IMR-90 (cell line): ENCODE results near the gene LSG1. TPM values are rescaled to one million over a fixed set of nuclear protein-coding genes. Genes with fewer than 3 reads are reported as not detected.

Source experiments
- ATAC-seq: fragments of 200-7000 bp; cut with Tn5 transposase; 2 replicates; pipeline ENCODE4 v1.9.1; 2020; ENCODE audit warnings: low read depth, mild to moderate bottlenecking, moderate library complexity
- BruUV-seq: library from RNA; stranded (reverse); fragments of 400-500 nt; replicated peaks from 2 replicates; lab custom pipeline; 2021; lab: Mats Ljungman, UMichigan
- CTCF ChIA-PET: fragments of 300-600 bp; formaldehyde crosslinking; extraction: SDS; loops from one replicate; lab custom pipeline; 2021; ENCODE audit warnings: antibody characterized with exemption; lab: Yijun Ruan, JAX
- POLR2A ChIA-PET: fragments of 300-600 bp; sonication (Branson Sonifier 250); formaldehyde crosslinking; loops from one replicate; lab custom pipeline; 2022; ENCODE audit warnings: antibody characterized with exemption; ENCODE audit not compliant: unreplicated experiment; lab: Charles Lee
- DNase-seq: peaks from one replicate; pipeline ENCODE4 v3.0.0; 2013
- H2AFZ ChIP-seq: replicated peaks from 2 replicates; pipeline ENCODE3; 2013; ENCODE audit warnings: low read length, mild to moderate bottlenecking; ENCODE audit not compliant: poor library complexity
- H2AK5ac ChIP-seq: 2 replicates; pipeline ENCODE4 v1.6.1; 2013; ENCODE audit warnings: low read depth, low read length, inconsistent platforms
- H2AK9ac ChIP-seq: replicated peaks from 2 replicates; pipeline ENCODE3; 2013; ENCODE audit warnings: mild to moderate bottlenecking, low read depth, low read length, moderate library complexity; ENCODE audit not compliant: poor library complexity
- H2BK120ac ChIP-seq: 2 replicates; pipeline ENCODE4 v1.6.1; 2013; ENCODE audit warnings: low read depth, low read length, inconsistent platforms
- H2BK15ac ChIP-seq: 3 replicates; pipeline ENCODE4 v1.6.1; 2013; ENCODE audit warnings: low read depth, low read length, inconsistent platforms
- H2BK20ac ChIP-seq: 2 replicates; pipeline ENCODE4 v1.6.1; 2013; ENCODE audit warnings: low read depth, mild to moderate bottlenecking, inconsistent platforms, low read length, moderate library complexity
- H2BK5ac ChIP-seq: 2 replicates; pipeline ENCODE4 v1.6.1; 2013; ENCODE audit warnings: mild to moderate bottlenecking, low read depth, low read length, inconsistent platforms; ENCODE audit not compliant: poor library complexity, severe bottlenecking
- H3K14ac ChIP-seq: replicated peaks from 2 replicates; pipeline ENCODE4 v1.6.1; 2013; ENCODE audit warnings: low read depth, low read length, inconsistent platforms
- H3K18ac ChIP-seq: 2 replicates; pipeline ENCODE4 v1.6.1; 2013; ENCODE audit warnings: low read depth, low read length, control low read depth
- H3K23ac ChIP-seq: 2 replicates; pipeline ENCODE4 v1.6.1; 2013; ENCODE audit warnings: low read depth, low read length, inconsistent platforms
- H3K27ac ChIP-seq: 2 replicates; pipeline ENCODE4 v1.5.1; 2013; ENCODE audit warnings: mild to moderate bottlenecking, control low read depth, low read length; ENCODE audit not compliant: insufficient read depth
- H3K27me3 ChIP-seq: 2 replicates; pipeline ENCODE4 v1.6.1; 2013; ENCODE audit warnings: low read length; ENCODE audit not compliant: control insufficient read depth, insufficient read depth
- H3K36me3 ChIP-seq: 2 replicates; pipeline ENCODE4 v1.6.1; 2013; ENCODE audit warnings: low read length, mixed read lengths; ENCODE audit not compliant: control insufficient read depth, insufficient read depth
- H3K4ac ChIP-seq: 2 replicates; pipeline ENCODE4 v1.6.1; 2013; ENCODE audit warnings: low read depth, low read length, inconsistent platforms
- H3K4me1 ChIP-seq: 2 replicates; pipeline ENCODE4 v1.6.1; 2013; ENCODE audit warnings: low read length, mixed read lengths; ENCODE audit not compliant: control insufficient read depth, insufficient read depth
- H3K4me2 ChIP-seq: 2 replicates; pipeline ENCODE4 v1.6.1; 2013; ENCODE audit warnings: low read depth, mild to moderate bottlenecking, control low read depth, low read length, moderate library complexity
- H3K4me3 ChIP-seq: 2 replicates; pipeline ENCODE4 v1.5.1; 2013; ENCODE audit warnings: low read depth, mild to moderate bottlenecking, control low read depth, low read length, moderate library complexity; ENCODE audit not compliant: insufficient read depth
- H3K56ac ChIP-seq: 2 replicates; pipeline ENCODE4 v1.6.1; 2013; ENCODE audit warnings: low read length, inconsistent platforms; ENCODE audit not compliant: insufficient read depth; ENCODE audit errors: extremely low read depth
- H3K79me1 ChIP-seq, 2 experiments: 2 replicates each; pipeline ENCODE4 v1.6.1; 2013; ENCODE audit warnings: low read length in 2 of 2, inconsistent platforms in 1 of 2, low read depth in 1 of 2
- H3K9ac ChIP-seq: 2 replicates; pipeline ENCODE4 v1.6.1; 2013; ENCODE audit warnings: low read depth, low read length, control low read depth
- H3K9me1 ChIP-seq: 2 replicates; pipeline ENCODE4 v1.6.1; 2013; ENCODE audit warnings: low read length, inconsistent platforms; ENCODE audit not compliant: insufficient read depth
- H3K9me3 ChIP-seq: 2 replicates; pipeline ENCODE4 v1.6.1; 2013; ENCODE audit warnings: low read length; ENCODE audit not compliant: control insufficient read depth, insufficient read depth
- H4K20me1 ChIP-seq: 2 replicates; pipeline ENCODE4 v1.6.1; 2013; ENCODE audit warnings: low read length, inconsistent platforms; ENCODE audit not compliant: insufficient read depth
- H4K5ac ChIP-seq: 2 replicates; pipeline ENCODE4 v1.6.1; 2013; ENCODE audit warnings: mild to moderate bottlenecking, low read depth, low read length, control low read depth
- H4K8ac ChIP-seq, 2 experiments: 2 replicates each; pipeline ENCODE4 v1.6.1; 2013; ENCODE audit warnings: low read depth in 2 of 2, low read length in 2 of 2, control low read depth in 1 of 2, inconsistent platforms in 1 of 2
- H4K91ac ChIP-seq: 2 replicates; pipeline ENCODE4 v1.6.1; 2013; ENCODE audit warnings: low read depth, low read length, inconsistent platforms; ENCODE audit not compliant: insufficient read depth
- BHLHE40 ChIP-seq: fragments of 150-350 bp; IDR thresholded peaks from 2 replicates; pipeline ENCODE4 v1.6.1; 2016; ENCODE audit warnings: mild to moderate bottlenecking, low read depth, low read length
- CEBPB ChIP-seq: IDR thresholded peaks from 2 replicates; pipeline ENCODE4 v1.6.1; 2012; ENCODE audit warnings: low read depth, low read length, improper control_type of control experiment
- CHD1 ChIP-seq: IDR thresholded peaks from 2 replicates; pipeline ENCODE4 v1.6.1; 2012; ENCODE audit warnings: low read depth, low read length, improper control_type of control experiment
- CTCF ChIP-seq: conservative IDR thresholded peaks from 2 replicates; pipeline ENCODE4 v1.5.1; 2012; ENCODE audit warnings: mild to moderate bottlenecking, low read depth, low read length, improper control_type of control experiment
- ELK1 ChIP-seq: fragments of 150-350 bp; IDR thresholded peaks from 2 replicates; pipeline ENCODE4 v1.6.1; 2016; ENCODE audit warnings: low read depth, mild to moderate bottlenecking, low read length, moderate library complexity, borderline replicate concordance
- FOS ChIP-seq: fragments of 150-350 bp; IDR thresholded peaks from 2 replicates; pipeline ENCODE4 v1.6.1; 2016; ENCODE audit warnings: low read depth, low read length
- MAFK ChIP-seq: IDR thresholded peaks from 2 replicates; pipeline ENCODE4 v1.6.1; 2012; ENCODE audit warnings: low read depth, low read length, improper control_type of control experiment
- MAZ ChIP-seq: IDR thresholded peaks from 2 replicates; pipeline ENCODE4 v1.6.1; 2012; ENCODE audit warnings: low read depth, mild to moderate bottlenecking, low read length, improper control_type of control experiment, moderate library complexity, borderline replicate concordance
- MXI1 ChIP-seq: IDR thresholded peaks from 2 replicates; pipeline ENCODE4 v1.6.1; 2012; ENCODE audit warnings: low read depth, mild to moderate bottlenecking, low read length, moderate library complexity, borderline replicate concordance
- NFE2L2 ChIP-seq: fragments of 150-350 bp; IDR thresholded peaks from 2 replicates; pipeline ENCODE4 v1.6.1; 2016; ENCODE audit warnings: low read depth, mild to moderate bottlenecking, low read length
- POLR2A ChIP-seq: IDR thresholded peaks from 2 replicates; pipeline ENCODE4 v1.6.1; 2012; ENCODE audit warnings: mild to moderate bottlenecking, low read depth, low read length
- RAD21 ChIP-seq: IDR thresholded peaks from 2 replicates; pipeline ENCODE4 v1.6.1; 2012; ENCODE audit warnings: low read length, improper control_type of control experiment
- RCOR1 ChIP-seq: IDR thresholded peaks from 2 replicates; pipeline ENCODE4 v1.6.1; 2012; ENCODE audit warnings: mild to moderate bottlenecking, low read length, improper control_type of control experiment; ENCODE audit not compliant: insufficient replicate concordance
- SMC3 ChIP-seq: fragments of 150-350 bp; IDR thresholded peaks from 2 replicates; pipeline ENCODE4 v1.6.1; 2016; ENCODE audit warnings: low read depth, mild to moderate bottlenecking, antibody characterized with exemption, low read length, moderate library complexity
- USF2 ChIP-seq: fragments of 150-350 bp; IDR thresholded peaks from 2 replicates; pipeline ENCODE4 v1.6.1; 2017; ENCODE audit warnings: mild to moderate bottlenecking, antibody characterized with exemption, low read length, low read depth
- WGBS, 2 experiments: methylation state at CpG; one replicate each; pipeline versions ENCODE4 v1.1.5 to v1.1.7; 2013; ENCODE audit warnings: missing lambda C conversion rate in 2 of 2; ENCODE audit not compliant: insufficient read length in 1 of 2; ENCODE audit errors: extremely low coverage in 2 of 2; 5-methylcytosine and 5-hydroxymethylcytosine counted together
- dilution Hi-C: fragments of 300-500 bp; cut with HindIII; formaldehyde crosslinking; loops from one replicate; pipeline ENCODE4 v1.14.3; 2018; ENCODE audit warnings: low sequenced_read_pairs; ENCODE audit not compliant: unreplicated experiment
- in situ Hi-C: fragments of 300-500 bp; cut with MboI; formaldehyde crosslinking; loops from 3 replicates; pipeline ENCODE4 v1.14.3; 2019; ENCODE audit warnings: low sequenced_read_pairs, inconsistent platforms, mixed read lengths
- intact Hi-C: fragments of 100-400 bp; cut with micrococcal nuclease; formaldehyde crosslinking; loops from 2 replicates; pipeline ENCODE4 v1.10.0; 2022
- polyA plus RNA-seq, 3 experiments: library from polyadenylated mRNA; depleted of rRNA; stranded (reverse); fragments of >200 nt; gene quantifications; 2 replicates each; pipeline ENCODE4 v1.2.3, GENCODE V29; 2012; ENCODE audit warnings: low replicate concordance in 1 of 3
- total RNA-seq: library from RNA; depleted of rRNA; stranded (reverse); fragments of >200 nt; gene quantifications from 2 replicates; pipeline ENCODE4 v1.2.3, GENCODE V29; 2012

LSG1 gene
- total and polyA plus RNA-seq, 2 of the 4 experiments (the other 2 are of a cell fraction) = 26.8 to 45.2 TPM

- no peak overlapping the region for H3K4ac ChIP-seq
- H2AFZ ChIP-seq = no peak overlapping the region
- H3K4me1 ChIP-seq = peaks cover 2% of the 10 kb centered on the region; the same call in 1 of the 2 replicates
- H2BK120ac ChIP-seq = no peak overlapping the region
- H3K9me1 ChIP-seq = no peaks in the 10 kb centered on the region; the same call in 1 of the 2 replicates
- H3K4me3 ChIP-seq = no peak overlapping the region
- dilution Hi-C loops (no loop called here), intact Hi-C loops (no loop called here), in situ Hi-C loops (no loop called here)
- DNase-seq (no peak), ATAC-seq (no peak)
- H2AK9ac ChIP-seq = no peak overlapping the region
- H3K27ac ChIP-seq = no peak overlapping the region
- H4K91ac ChIP-seq = no peak overlapping the region
- H4K20me1 ChIP-seq = peaks cover 3% of the 10 kb centered on the region; the same call in 1 of the 2 replicates
- no peaks in the 10 kb centered on the region for H3K9me3 ChIP-seq
- WGBS, 2 experiments = 100% methylated on average over 2 of the region's 9 CpGs; no CpG with 5 or more reads in 1 of the 2 experiments
- ChIA-PET CTCF (no interaction called here), POLR2A (no interaction called here)
- no peak overlapping the region for H2AK5ac ChIP-seq
- no peak overlapping the region for H3K56ac ChIP-seq
- H4K8ac ChIP-seq = no peak overlapping the region
- H3K18ac ChIP-seq = no peak overlapping the region
- H2BK15ac ChIP-seq = no peak overlapping the region
- H3K27me3 ChIP-seq = no peaks in the 10 kb centered on the region
- no peak overlapping the region for H2BK5ac ChIP-seq
- H3K23ac ChIP-seq = no peak overlapping the region
- no peak overlapping the region for H3K9ac ChIP-seq
- no peak overlapping the region for H4K5ac ChIP-seq
- BruUV-seq = no TSS peak
- no peak overlapping the region for H3K4me2 ChIP-seq
- no peak overlapping the region for H3K14ac ChIP-seq
- TF ChIP-seq CHD1 = no peak
- TF ChIP-seq FOS = no peak
- no peak for TF ChIP-seq SMC3
- TF ChIP-seq RAD21 = no peak
- TF ChIP-seq CTCF = no peak
- TF ChIP-seq USF2 = no peak
- no peak for TF ChIP-seq MAZ
- TF ChIP-seq POLR2A = no peak
- no peak for TF ChIP-seq ELK1
- no peak for TF ChIP-seq BHLHE40
- no peak for TF ChIP-seq NFE2L2
- TF ChIP-seq CEBPB = no peak
- TF ChIP-seq MAFK = no peak
- no peak for TF ChIP-seq MXI1
- no peak for TF ChIP-seq RCOR1
- H2BK20ac ChIP-seq = no peak overlapping the region
- H3K36me3 ChIP-seq = peaks cover 39% of the 10 kb centered on the region; the same call in 1 of the 2 replicates
- H3K79me1 ChIP-seq = peaks cover 0 to 3% of the 10 kb centered on the region in 2 experiments; a peak in 1 of 4 replicates
These were observed 52.2 kb downstream of the LSG1 start for GRCh38 chr3:194619741-194620140.
